ENCODE measurements around the gene WDR72. TPM values are rescaled to one million over a fixed set of nuclear protein-coding genes. Genes with fewer than 3 reads are reported as not detected.

Gene WDR72
- total and polyA plus RNA-seq, 11 donors: 0.01 to 0.11 (median 0.08) TPM; not detected in 8

GRCh38 chr15:53618461-53618860 lies 141.0 kb downstream of the WDR72 start:
- TF ChIP-seq CTCF (IDR thresholded peaks at IDR 0.05) (no peak), POLR2A (IDR thresholded peaks at IDR 0.05) (no peak)
- ATAC-seq: no peak
- no peak for DNase-seq
- Histone ChIP-seq H3K4me1 (no peaks in the 10 kb centered on the region), H3K27ac (no peak overlapping the region), H3K9me3 (no peaks in the 10 kb centered on the region), H3K4me3 (no peak overlapping the region), H3K36me3 (no peaks in the 10 kb centered on the region), H3K27me3 (no peaks in the 10 kb centered on the region)
- WGBS, 4 donors: 19 to 30% (median 25%) methylated on average over 2 of the region's 2 CpGs
- intact Hi-C loops (cut with DNase I): no loop called here

- Histone ChIP-seq H3K27me3 (no peaks in the 10 kb centered on the region), H3K4me1 (no peaks in the 10 kb centered on the region), H3K27ac (no peak overlapping the region), H3K4me3 (no peak overlapping the region), H3K9me3 (no peaks in the 10 kb centered on the region), H3K36me3 (no peaks in the 10 kb centered on the region)
- ATAC-seq (no peak), DNase-seq (no peak)
- intact Hi-C loops (cut with DNase I): no loop called here
- 58 to 67% (median 63%) methylated on average over 4 of the region's 4 CpGs for WGBS, 4 donors
- TF ChIP-seq POLR2A (IDR thresholded peaks at IDR 0.05): no peak
Measured at GRCh38 chr15:53611145-53611920, 148.1 kb downstream of the WDR72 start.

GRCh38 chr15:53591041-53591440 lies 168.4 kb downstream of the WDR72 start:
- H3K4me3 ChIP-seq: no peak overlapping the region
- 82 to 88% (median 85%) methylated on average over 2 of the region's 2 CpGs for WGBS, 4 donors
- intact Hi-C loops (cut with DNase I): no loop called here
- no peaks in the 10 kb centered on the region for H3K27me3 ChIP-seq
- no peaks in the 10 kb centered on the region for H3K4me1 ChIP-seq
- H3K36me3 ChIP-seq: no peaks in the 10 kb centered on the region
- no peak for DNase-seq
- no peaks in the 10 kb centered on the region for H3K9me3 ChIP-seq
- TF ChIP-seq POLR2A (IDR thresholded peaks at IDR 0.05) (no peak), CTCF (IDR thresholded peaks at IDR 0.05) (no peak)
- H3K27ac ChIP-seq: no peak overlapping the region
- ATAC-seq: no peak

- Histone ChIP-seq H3K9me3 (no peaks in the 10 kb centered on the region), H3K36me3 (no peaks in the 10 kb centered on the region), H3K4me1 (no peaks in the 10 kb centered on the region), H3K27me3 (no peaks in the 10 kb centered on the region), H3K4me3 (no peak overlapping the region), H3K27ac (no peak overlapping the region)
- intact Hi-C loops (cut with DNase I): no loop called here
- ATAC-seq (no peak), DNase-seq (no peak)
- 72 to 90% (median 76%) methylated on average over 2 of the region's 2 CpGs for whole genome bisulfite sequencing, 4 donors
- TF ChIP-seq POLR2A (IDR thresholded peaks at IDR 0.05) (no peak), CTCF (IDR thresholded peaks at IDR 0.05) (no peak)
Measured at GRCh38 chr15:53590380-53590779, 169.1 kb downstream of the WDR72 start.

Measured in heart left ventricle (tissue), 16 donors.